ENCODE data around the gene SDS. TPM values are rescaled to one million over a fixed set of nuclear protein-coding genes. Genes with fewer than 3 reads are reported as not detected.

The SDS gene
- total and polyA plus RNA-seq, 2 donors (not counting 3 experiments of a cell fraction or from before 2014, with no cell fraction given): not detected

- no peak overlapping the region for H3K9ac ChIP-seq (replicated peaks; ENCODE audit: extremely low read depth, insufficient read depth, low read length)
- no TSS peak for BruUV-seq (replicated peaks)
- ChIA-PET CTCF (interaction anchor here (2.6 kb wide), 1 partner anchor 77 kb away, joined by 7 read pairs; no protein-coding TSS in a partner anchor), POLR2A (no interaction called here)
- FAIRE-seq (no peak), DNase-seq (ENCODE audit: low read depth, low spot score) (no peak)
- H3K4me3 ChIP-seq (replicated peaks in 1 of 3; ENCODE audit: insufficient read depth in 1 of 3, low read depth in 1 of 3, low read length in 3 of 3): no peak overlapping the region
- H3K9me3 ChIP-seq (replicated peaks; ENCODE audit: control insufficient read depth, insufficient read depth, low read length): no peaks in the 10 kb centered on the region
- no peak overlapping the region for H2AFZ ChIP-seq (ENCODE audit: low read depth, low read length)
- no peaks in the 10 kb centered on the region for H3K79me2 ChIP-seq (ENCODE audit: control insufficient read depth, insufficient read depth, low read length)
- no peak overlapping the region for H3K4me2 ChIP-seq (ENCODE audit: insufficient read depth, low read length)
- H3K27me3 ChIP-seq (ENCODE audit: control insufficient read depth in 2 of 2, insufficient read depth in 2 of 2, low read length in 2 of 2): no peaks in the 10 kb centered on the region
- H3K9me1 ChIP-seq (replicated peaks; ENCODE audit: control insufficient read depth, extremely low read depth, insufficient read depth, low read length): no peaks in the 10 kb centered on the region
- H3K36me3 ChIP-seq (ENCODE audit: control insufficient read depth in 2 of 2, extremely low read depth in 1 of 2, insufficient read depth in 2 of 2, low read length in 2 of 2): no peaks in the 10 kb centered on the region
- dilution Hi-C loops (cut with MboI; ENCODE audit: extremely low pct_ligation_motif_present, low sequenced_read_pairs): no loop called here
- intact Hi-C loops (cut with micrococcal nuclease): no loop called here
- no peak overlapping the region for H3K27ac ChIP-seq (ENCODE audit: insufficient read depth, low read depth, low read length)
- H3K4me1 ChIP-seq (ENCODE audit: control insufficient read depth, extremely low read depth, insufficient read depth, low read length): no peaks in the 10 kb centered on the region
- TF ChIP-seq POLR2A (IDR thresholded peaks at IDR 0.05; ENCODE audit: low read depth, low read length) (no peak), MYC (IDR thresholded peaks at IDR 0.05; ENCODE audit: low read depth, low read length) (no peak), EZH2 (IDR thresholded peaks at IDR 0.05; ENCODE audit: borderline replicate concordance, low read depth, low read length, severe bottlenecking) (no peak), FOS (IDR thresholded peaks at IDR 0.05; ENCODE audit: borderline replicate concordance, insufficient read depth, low read length) (no peak), GATA2 (IDR thresholded peaks at IDR 0.05; ENCODE audit: insufficient read depth, insufficient read length, low read depth, low read length) (no peak), MAX (IDR thresholded peaks at IDR 0.05; ENCODE audit: insufficient read depth, insufficient read length) (no peak), POLR2AphosphoS5 (IDR thresholded peaks at IDR 0.05; ENCODE audit: insufficient read depth, low read depth, low read length) (no peak), JUN (IDR thresholded peaks at IDR 0.05; ENCODE audit: borderline replicate concordance, insufficient read depth, insufficient read length, low read depth) (no peak)
- TF ChIP-seq, protein P1, sequence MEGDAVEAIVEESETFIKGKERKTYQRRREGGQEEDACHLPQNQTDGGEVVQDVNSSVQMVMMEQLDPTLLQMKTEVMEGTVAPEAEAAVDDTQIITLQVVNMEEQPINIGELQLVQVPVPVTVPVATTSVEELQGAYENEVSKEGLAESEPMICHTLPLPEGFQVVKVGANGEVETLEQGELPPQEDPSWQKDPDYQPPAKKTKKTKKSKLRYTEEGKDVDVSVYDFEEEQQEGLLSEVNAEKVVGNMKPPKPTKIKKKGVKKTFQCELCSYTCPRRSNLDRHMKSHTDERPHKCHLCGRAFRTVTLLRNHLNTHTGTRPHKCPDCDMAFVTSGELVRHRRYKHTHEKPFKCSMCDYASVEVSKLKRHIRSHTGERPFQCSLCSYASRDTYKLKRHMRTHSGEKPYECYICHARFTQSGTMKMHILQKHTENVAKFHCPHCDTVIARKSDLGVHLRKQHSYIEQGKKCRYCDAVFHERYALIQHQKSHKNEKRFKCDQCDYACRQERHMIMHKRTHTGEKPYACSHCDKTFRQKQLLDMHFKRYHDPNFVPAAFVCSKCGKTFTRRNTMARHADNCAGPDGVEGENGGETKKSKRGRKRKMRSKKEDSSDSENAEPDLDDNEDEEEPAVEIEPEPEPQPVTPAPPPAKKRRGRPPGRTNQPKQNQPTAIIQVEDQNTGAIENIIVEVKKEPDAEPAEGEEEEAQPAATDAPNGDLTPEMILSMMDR (IDR thresholded peaks at IDR 0.05; ENCODE audit: extremely low read depth in 1 of 2, insufficient read depth in 1 of 2, low read depth in 1 of 2, low read length in 2 of 2): no peak
- no peaks in the 10 kb centered on the region for H4K20me1 ChIP-seq (replicated peaks; ENCODE audit: control insufficient read depth, extremely low read depth, insufficient read depth, low read length)
Observed at GRCh38 chr12:113347892-113348291, 55.8 kb downstream of the SDS start.
